HCT116 (cell line): ENCODE data around the gene SIPA1L3. TPM values are rescaled to one million over a fixed set of nuclear protein-coding genes. Genes with fewer than 3 reads are reported as not detected.

Source experiments
- ATAC-seq: fragments of 200-7000 bp; cut with Tn5 transposase; 2 replicates; pipeline ENCODE4 v1.9.1; 2020; ENCODE audit warnings: mild to moderate bottlenecking, moderate library complexity
- BruUV-seq: library from RNA; stranded (reverse); fragments of 400-500 nt; replicated peaks from 2 replicates; lab custom pipeline; 2021; lab: Mats Ljungman, UMichigan
- CTCF ChIA-PET: fragments of 300-600 bp; sonication (Branson Sonifier 250); formaldehyde crosslinking; loops from one replicate; lab custom pipeline; 2021; ENCODE audit warnings: antibody characterized with exemption; lab: Charles Lee
- POLR2A ChIA-PET: fragments of 300-600, 350-600 bp; sonication (Branson Sonifier 250); formaldehyde crosslinking; loops from one replicate; lab custom pipeline; 2021; ENCODE audit warnings: antibody characterized with exemption; lab: Charles Lee
- RAD21 ChIA-PET, 2 experiments: fragments of 300-600 bp; sonication (Branson Sonifier 250); formaldehyde crosslinking; loops; one replicate each; lab custom pipeline; 2023; ENCODE audit warnings: low total read pairs in 2 of 2; ENCODE audit not compliant: uncharacterized antibody in 2 of 2, unreplicated experiment in 2 of 2, low non-redundant PET in 1 of 2; lab: Charles Lee
- DNase-seq: peaks from one replicate; pipeline ENCODE4 v3.0.0-alpha.2; 2010; ENCODE audit warnings: low read depth, low spot score
- H2AFZ ChIP-seq: fragments of 200-600 bp; shearing (Covaris generic), sonication (generic); 2 replicates; pipeline ENCODE4 v1.6.1; 2017; ENCODE audit warnings: low read depth, mixed run types, mixed read lengths, antibody characterized with exemption, low read length; ENCODE audit not compliant: poor library complexity, severe bottlenecking
- H3K27ac ChIP-seq: 2 replicates; pipeline ENCODE4 v1.5.1; 2012; ENCODE audit warnings: low read depth, low read length
- H3K27me3 ChIP-seq: fragments of 200-600 bp; sonication (generic); 2 replicates; pipeline ENCODE4 v1.6.1; 2016; ENCODE audit warnings: mixed run types, low read length, mixed read lengths; ENCODE audit not compliant: insufficient read depth
- H3K36me3 ChIP-seq, 2 experiments: fragments of 200-500 bp in 1 of 2; fragments of 200-600 bp in 1 of 2; sonication (Bioruptor generic) in 1 of 2; sonication (generic) in 1 of 2; 2 replicates each; pipeline versions ENCODE4 v1.5.1 to v1.6.1; 2014 to 2016; ENCODE audit warnings: low read length in 2 of 2, inconsistent platforms in 1 of 2, mixed read lengths in 1 of 2, mixed run types in 1 of 2; ENCODE audit not compliant: insufficient read depth in 2 of 2, control insufficient read depth in 1 of 2
- H3K4me1 ChIP-seq, 2 experiments: fragments of 200-600 bp in 1 of 2; sonication (generic) in 1 of 2; 2 replicates each; pipeline versions ENCODE4 v1.5.1 to v1.6.1; 2012 to 2017; ENCODE audit warnings: low read length in 2 of 2, inconsistent platforms in 1 of 2, mild to moderate bottlenecking in 1 of 2, mixed read lengths in 1 of 2, mixed run types in 1 of 2, moderate library complexity in 1 of 2; ENCODE audit not compliant: insufficient read depth in 2 of 2, control insufficient read depth in 1 of 2
- H3K4me2 ChIP-seq: fragments of 200-600 bp; sonication (generic); 2 replicates; pipeline ENCODE4 v1.6.1; 2017; ENCODE audit warnings: mixed run types, low read length, mixed read lengths
- H3K4me3 ChIP-seq, 2 experiments: fragments of 200-600 bp in 1 of 2; sonication (generic) in 1 of 2; replicated peaks in 1 of 2; 2 replicates each; pipeline ENCODE4 v1.5.1; 2011 to 2016; ENCODE audit warnings: low read length in 2 of 2, control low read depth in 1 of 2, low read depth in 1 of 2, mild to moderate bottlenecking in 1 of 2, mixed read lengths in 1 of 2, mixed run types in 1 of 2
- H3K79me2 ChIP-seq: fragments of 200-600 bp; sonication (generic); 2 replicates; pipeline ENCODE4 v1.6.1; 2017; ENCODE audit warnings: mild to moderate bottlenecking, mixed run types, low read length, moderate library complexity, mixed read lengths; ENCODE audit not compliant: insufficient read depth
- H3K9ac ChIP-seq: fragments of 200-600 bp; sonication (generic); 2 replicates; pipeline ENCODE4 v1.6.1; 2016; ENCODE audit warnings: low read length, mixed read lengths
- H3K9me2 ChIP-seq: fragments of 200-600 bp; sonication (generic), shearing (Covaris generic); 2 replicates; pipeline ENCODE4 v1.6.1; 2017; ENCODE audit warnings: mixed run types, mild to moderate bottlenecking, moderate library complexity; ENCODE audit not compliant: insufficient read depth
- H3K9me3 ChIP-seq, 2 experiments: fragments of 200-500 bp in 1 of 2; fragments of 200-600 bp in 1 of 2; sonication (Bioruptor generic) in 1 of 2; sonication (generic) in 1 of 2; 2 replicates each; pipeline ENCODE4 v1.6.1; 2014 to 2017; ENCODE audit warnings: low read length in 2 of 2, mixed read lengths in 2 of 2, inconsistent platforms in 1 of 2, low read depth in 1 of 2, mild to moderate bottlenecking in 1 of 2, mixed run types in 1 of 2, moderate library complexity in 1 of 2; ENCODE audit not compliant: control insufficient read depth in 1 of 2, insufficient read depth in 1 of 2
- H4K20me1 ChIP-seq: fragments of 200-600 bp; sonication (generic), shearing (Covaris generic); 2 replicates; pipeline ENCODE4 v1.6.1; 2017; ENCODE audit warnings: mixed run types, mild to moderate bottlenecking, moderate library complexity; ENCODE audit not compliant: insufficient read depth
- EGR1 ChIP-seq: IDR thresholded peaks from 2 replicates; pipeline ENCODE4 v1.6.1; 2012; ENCODE audit warnings: low read depth
- EZH2 ChIP-seq: fragments of 200-600 bp; sonication (generic); IDR thresholded peaks from 2 replicates; pipeline ENCODE4 v1.6.1; 2017; ENCODE audit warnings: antibody characterized with exemption, mixed run types
- EZH2phosphoT487 ChIP-seq: fragments of 200-600 bp; IDR thresholded peaks from 2 replicates; pipeline ENCODE4 v1.6.1; 2018; ENCODE audit warnings: antibody characterized with exemption, borderline replicate concordance
- POLR2A ChIP-seq: IDR thresholded peaks from 2 replicates; pipeline ENCODE4 v1.7.0; 2011; ENCODE audit warnings: borderline replicate concordance; ENCODE audit not compliant: insufficient read depth, insufficient read length; ENCODE audit errors: extremely low read depth
- SRF ChIP-seq: IDR thresholded peaks from 2 replicates; pipeline ENCODE4 v1.6.1; 2012; ENCODE audit warnings: low read depth
- ZNF274 ChIP-seq: fragments of 200-500 bp; sonication (Bioruptor generic); IDR thresholded peaks from 2 replicates; pipeline ENCODE4 v1.6.1; 2014; ENCODE audit warnings: mild to moderate bottlenecking, low read depth, low read length, inconsistent platforms
- intact Hi-C: fragments of 100-400 bp; cut with micrococcal nuclease; formaldehyde crosslinking; loops from 2 replicates; pipeline ENCODE4 v1.10.0; 2022
- total RNA-seq: library from RNA; stranded (reverse); gene quantifications from one replicate; pipeline ENCODE4 v1.2.1, GENCODE V29; 2021; ENCODE audit not compliant: unreplicated experiment
- TF ChIP-seq, protein P1 (sequence below): IDR thresholded peaks from 2 replicates; pipeline ENCODE4 v1.6.1; 2012
- TF ChIP-seq, protein P2 (sequence below): IDR thresholded peaks from 2 replicates; pipeline ENCODE4 v1.6.1; 2011; ENCODE audit warnings: mild to moderate bottlenecking, low read length, moderate library complexity; ENCODE audit not compliant: insufficient replicate concordance; ENCODE audit errors: extremely low read depth

Gene SIPA1L3
- total RNA-seq, 1 experiment from 2014 or later: 41.8 TPM

GRCh38 chr19:38062959-38063761 lies 156.2 kb downstream of the SIPA1L3 start:
- Histone ChIP-seq H3K79me2 (peaks cover 10% of the 10 kb centered on the region; the same call in 1 of the 2 replicates), H3K9me2 (no peaks in the 10 kb centered on the region), H3K36me3 (no peaks in the 10 kb centered on the region), H2AFZ (no peak overlapping the region), H3K9ac (no peak overlapping the region), H3K9me3 (no peaks in the 10 kb centered on the region), H3K27ac (no peak overlapping the region), H3K4me1 (peaks cover 4 to 17% of the 10 kb centered on the region in 2 experiments; a peak in 3 of 4 replicates), H3K27me3 (no peaks in the 10 kb centered on the region), H3K4me3 (no peak overlapping the region), H3K4me2 (no peak overlapping the region), H4K20me1 (no peaks in the 10 kb centered on the region)
- TF ChIP-seq EZH2phosphoT487 (no peak), ZNF274 (no peak), EZH2 (no peak), SRF (no peak), EGR1 (no peak), POLR2A (no peak)
- TF ChIP-seq, protein P1, sequence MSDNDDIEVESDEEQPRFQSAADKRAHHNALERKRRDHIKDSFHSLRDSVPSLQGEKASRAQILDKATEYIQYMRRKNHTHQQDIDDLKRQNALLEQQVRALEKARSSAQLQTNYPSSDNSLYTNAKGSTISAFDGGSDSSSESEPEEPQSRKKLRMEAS: no peak
- TF ChIP-seq, protein P2, sequence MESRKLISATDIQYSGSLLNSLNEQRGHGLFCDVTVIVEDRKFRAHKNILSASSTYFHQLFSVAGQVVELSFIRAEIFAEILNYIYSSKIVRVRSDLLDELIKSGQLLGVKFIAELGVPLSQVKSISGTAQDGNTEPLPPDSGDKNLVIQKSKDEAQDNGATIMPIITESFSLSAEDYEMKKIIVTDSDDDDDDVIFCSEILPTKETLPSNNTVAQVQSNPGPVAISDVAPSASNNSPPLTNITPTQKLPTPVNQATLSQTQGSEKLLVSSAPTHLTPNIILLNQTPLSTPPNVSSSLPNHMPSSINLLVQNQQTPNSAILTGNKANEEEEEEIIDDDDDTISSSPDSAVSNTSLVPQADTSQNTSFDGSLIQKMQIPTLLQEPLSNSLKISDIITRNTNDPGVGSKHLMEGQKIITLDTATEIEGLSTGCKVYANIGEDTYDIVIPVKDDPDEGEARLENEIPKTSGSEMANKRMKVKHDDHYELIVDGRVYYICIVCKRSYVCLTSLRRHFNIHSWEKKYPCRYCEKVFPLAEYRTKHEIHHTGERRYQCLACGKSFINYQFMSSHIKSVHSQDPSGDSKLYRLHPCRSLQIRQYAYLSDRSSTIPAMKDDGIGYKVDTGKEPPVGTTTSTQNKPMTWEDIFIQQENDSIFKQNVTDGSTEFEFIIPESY: no peak
- BruUV-seq: no TSS peak
- ChIA-PET RAD21 (no interaction called here), CTCF (no interaction called here), POLR2A (no interaction called here)
- no peak for DNase-seq
- intact Hi-C loops: no loop called here
- no peak for ATAC-seq
